ENCODE data around the gene SLC38A11.
"Not testable (repeated sequence)": the region's sequence is repeated elsewhere in the genome, so short reads cannot be mapped to it uniquely, and the experiment has no call there.

The SLC38A11 gene

DNA sequence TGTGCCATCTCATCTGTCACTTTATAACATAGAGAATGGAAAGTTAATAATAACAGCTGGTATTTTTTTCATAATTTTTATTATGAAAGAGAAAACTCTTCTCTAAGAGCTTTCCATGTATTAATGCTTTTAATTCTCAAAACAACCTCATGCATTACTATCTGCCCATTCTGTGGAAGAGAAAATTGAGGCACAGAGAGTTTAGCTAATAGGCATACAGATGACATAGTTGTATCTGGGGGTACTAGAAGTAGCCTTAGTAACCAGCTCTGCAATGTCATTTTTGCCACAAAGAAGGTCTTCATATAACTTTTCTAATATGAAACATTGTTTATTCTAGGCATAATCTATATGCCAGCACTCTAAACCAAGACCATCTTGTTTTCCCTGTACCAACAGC lies 77.4 kb downstream of the SLC38A11 start:
- DNase-seq (ENCODE audit: low spot score) = no peak

DNA sequence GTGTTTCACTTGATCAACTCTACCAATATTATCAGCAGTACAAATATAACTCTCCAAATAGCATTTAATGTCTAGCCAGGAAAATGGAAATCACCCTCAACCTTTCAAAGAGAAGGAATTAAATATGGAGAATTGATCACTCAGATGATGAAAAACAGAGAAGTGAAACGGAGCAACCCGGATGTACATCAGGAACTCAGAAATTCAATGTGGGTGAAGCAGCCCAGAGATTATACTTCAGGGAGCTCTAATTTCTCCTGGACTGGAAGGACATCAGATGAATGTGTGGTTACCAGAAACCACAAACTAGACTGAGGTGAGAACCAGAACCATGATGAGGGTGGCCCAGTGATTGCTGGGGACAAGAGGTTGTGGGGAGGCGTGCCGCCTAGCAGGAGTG lies 78.2 kb downstream of the SLC38A11 start:
- DNase-seq (ENCODE audit: low spot score) = peak; percentile 11

DNA sequence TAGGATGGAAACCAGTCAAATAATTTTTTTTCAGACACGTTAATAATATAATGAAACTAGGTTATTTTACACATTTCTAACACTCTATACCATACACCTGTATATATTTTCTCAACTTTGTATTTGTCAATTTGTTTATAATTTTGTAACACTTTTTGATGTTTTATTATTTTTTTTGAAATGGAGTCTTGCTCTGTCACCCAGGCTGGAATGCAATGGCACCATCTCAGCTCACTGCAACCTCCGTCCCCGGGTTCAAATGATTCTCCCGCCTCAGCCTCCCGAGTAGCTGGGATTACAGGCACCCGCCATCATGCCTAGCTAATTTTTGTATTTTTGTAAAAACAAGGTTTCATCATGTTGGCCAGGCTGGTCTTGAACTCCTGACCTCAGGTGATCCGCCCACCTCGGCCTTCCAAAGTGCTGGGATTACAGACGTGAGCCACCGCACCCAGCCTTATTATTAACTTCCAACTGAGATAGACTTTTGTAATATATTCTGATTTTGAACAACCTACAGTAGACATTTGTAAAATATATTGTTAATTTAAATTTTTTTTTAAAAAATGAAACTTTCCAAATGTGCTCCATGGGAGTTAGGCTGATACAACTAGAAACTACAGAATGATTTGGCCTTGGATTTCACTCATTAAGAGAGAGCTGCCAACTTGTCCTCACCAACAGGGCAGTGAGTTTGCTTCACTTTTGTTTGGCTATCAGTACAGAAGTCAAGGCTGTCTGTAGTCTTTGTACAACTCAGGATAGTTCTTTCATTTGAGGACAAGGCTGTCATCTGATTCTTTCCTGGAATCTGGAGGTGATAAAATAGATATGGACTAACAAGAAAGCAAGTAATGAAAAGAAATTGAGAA lies 79.8 kb downstream of the SLC38A11 start:
- DNase-seq (ENCODE audit: low spot score) = no peak

DNA sequence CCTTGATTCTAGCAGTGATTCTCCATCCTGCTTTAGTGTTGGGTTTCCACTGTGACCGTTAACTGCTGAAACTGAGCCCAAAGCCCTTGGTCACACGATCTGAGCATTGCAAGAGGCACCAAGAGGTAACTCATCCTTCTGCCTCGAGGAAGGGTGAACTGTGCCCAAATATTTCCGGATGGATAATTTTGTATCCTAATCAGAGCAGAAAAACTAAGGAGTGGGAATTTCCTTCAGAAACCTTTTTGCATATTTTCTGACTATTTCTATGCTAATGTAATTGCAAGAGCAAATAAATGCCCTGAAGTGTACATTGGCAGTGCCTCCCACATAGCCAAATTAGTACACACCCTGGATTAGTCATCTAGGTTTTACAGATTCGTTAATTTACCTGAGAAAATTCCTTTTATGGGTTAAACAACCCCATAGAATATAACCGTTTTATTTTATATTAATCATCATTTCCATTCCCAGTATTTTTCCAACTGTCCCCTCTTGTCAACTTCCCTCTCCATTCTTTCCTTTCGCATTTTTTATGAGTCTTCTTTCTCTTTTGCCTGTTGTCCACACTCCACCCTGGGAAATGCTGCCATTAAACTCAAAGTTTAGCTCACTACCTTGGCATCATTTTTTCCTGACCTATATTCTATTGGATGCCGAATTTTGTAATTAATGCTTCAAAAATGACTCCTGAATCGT lies 82.0 kb downstream of the SLC38A11 start:
- DNase-seq (ENCODE audit: low spot score) = no peak

DNA sequence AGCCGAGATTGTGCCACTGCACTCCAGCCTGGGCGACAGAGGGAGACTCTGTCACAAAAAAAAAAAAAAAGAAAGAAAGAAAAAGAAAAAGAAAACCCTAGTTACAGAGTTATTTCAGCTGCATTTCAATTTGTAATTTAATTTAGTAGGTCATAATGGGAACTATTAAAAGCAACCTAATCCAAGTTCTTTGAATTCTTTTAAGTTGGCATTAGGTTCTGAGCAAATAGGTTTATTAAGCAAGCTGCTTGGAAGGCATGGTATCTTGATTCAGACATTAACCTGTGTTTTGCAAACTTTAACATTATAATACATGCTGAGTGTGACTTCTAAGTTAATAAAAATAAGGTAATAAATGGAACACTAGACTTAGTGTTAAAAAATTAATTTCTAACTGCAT lies 83.9 kb downstream of the SLC38A11 start:
- DNase-seq (ENCODE audit: low spot score) = no peak

DNA sequence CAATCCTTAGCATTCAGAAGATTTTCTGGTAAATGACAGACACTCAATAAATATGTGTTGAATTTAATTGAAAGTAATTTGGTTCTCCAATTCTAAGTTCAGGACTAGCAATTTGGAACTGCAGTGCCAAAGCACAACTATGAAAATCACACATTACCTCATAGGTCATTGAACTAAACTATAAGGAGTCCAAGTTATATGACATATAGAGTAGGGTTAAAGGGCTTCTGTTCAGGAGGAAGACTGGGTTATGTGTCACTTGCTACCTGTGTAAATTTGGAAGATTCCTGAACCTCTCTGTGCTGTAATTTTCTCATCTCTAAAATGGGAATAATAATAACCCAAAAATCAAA lies 85.9 kb downstream of the SLC38A11 start:
- no peak for DNase-seq (ENCODE audit: low spot score)

DNA sequence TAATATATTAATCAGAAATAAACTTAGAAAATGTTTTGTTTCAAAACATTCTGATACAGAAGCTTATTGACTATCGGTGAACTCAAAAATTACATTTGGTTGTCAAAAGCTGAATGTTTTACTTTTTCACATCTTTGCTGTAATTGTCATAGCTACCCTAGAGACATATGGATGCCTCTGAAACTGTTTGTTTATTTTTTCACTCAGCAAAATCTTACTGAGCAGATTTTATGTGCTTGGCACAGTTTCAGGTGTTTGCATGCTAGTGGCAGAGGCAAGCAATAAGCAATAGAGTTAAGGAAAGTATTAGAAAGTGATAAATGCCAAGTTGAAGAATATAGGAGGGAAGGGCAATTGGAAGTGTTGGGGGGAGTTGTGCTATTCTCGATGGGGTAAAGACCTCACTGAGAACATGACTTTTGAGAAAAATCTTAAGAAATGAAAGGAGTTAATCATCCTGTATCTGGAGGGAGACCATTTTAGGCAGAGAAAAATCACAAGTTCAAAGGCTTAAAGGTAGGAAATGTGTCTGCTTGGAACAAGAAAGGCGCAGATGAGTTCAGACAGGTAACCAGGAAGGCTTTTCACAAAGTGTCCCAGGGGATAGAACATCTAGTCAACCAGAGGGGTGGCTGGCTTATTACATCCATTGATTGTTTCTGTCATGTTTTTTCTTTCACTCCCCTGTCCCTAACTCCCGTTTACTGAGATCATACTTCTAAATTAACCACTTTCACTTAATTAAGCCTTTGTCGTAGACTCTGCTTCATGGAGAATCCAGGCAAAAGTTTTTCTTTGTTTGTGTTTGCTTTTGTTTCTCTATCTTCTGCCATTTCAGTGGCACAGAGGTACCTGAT lies 86.5 kb downstream of the SLC38A11 start:
- no peak for DNase-seq (ENCODE audit: low spot score)

DNA sequence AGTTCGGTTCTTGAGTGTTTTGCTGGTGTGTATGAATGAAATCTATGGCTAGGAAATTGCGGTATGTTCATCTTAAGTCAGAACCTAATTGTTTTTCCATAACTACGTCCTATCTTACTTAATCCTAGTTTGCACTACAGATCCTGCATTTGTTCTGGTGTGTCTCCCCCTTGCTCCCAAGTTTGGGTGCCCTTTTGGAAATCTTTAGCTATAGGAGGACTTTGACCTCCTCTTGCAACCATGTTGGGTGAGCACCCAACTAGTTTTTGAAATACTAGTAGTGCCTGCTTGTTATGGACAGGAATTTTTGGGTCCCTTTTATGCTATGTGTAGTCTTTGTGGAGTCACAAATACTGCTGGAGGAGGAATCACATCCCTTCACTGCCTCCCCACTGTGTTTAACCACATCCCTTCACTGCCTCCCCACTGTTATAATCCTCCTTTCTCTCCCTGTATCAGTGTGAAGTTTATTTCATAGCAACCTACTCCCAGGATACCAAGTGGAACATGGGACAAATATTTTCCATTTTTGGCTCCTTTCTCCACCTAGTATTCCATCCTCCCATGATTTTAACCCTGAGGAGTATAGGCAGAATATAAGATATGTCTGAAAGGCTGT lies 87.4 kb downstream of the SLC38A11 start:
- no peak for DNase-seq (ENCODE audit: low spot score)

DNA sequence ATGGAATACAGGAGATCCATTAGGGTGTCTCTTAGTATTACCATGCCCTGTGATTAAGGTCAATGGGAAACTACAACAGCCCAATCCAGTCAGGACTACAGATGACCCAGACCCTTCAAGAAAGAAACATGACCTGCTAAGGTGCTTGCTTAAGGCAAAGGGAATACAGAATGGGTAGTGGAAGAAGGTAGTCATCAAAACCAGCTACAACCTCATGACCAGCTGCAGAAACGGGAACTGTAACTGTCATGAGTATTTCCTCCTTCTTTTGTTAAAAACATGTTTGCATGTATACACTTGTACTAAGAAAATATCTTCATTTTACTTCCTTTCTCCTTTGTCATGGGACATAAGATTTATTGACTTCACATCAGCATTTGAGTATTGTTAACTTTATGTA lies 88.9 kb downstream of the SLC38A11 start:
- not testable (repeated sequence) for DNase-seq (ENCODE audit: low spot score)

DNA sequence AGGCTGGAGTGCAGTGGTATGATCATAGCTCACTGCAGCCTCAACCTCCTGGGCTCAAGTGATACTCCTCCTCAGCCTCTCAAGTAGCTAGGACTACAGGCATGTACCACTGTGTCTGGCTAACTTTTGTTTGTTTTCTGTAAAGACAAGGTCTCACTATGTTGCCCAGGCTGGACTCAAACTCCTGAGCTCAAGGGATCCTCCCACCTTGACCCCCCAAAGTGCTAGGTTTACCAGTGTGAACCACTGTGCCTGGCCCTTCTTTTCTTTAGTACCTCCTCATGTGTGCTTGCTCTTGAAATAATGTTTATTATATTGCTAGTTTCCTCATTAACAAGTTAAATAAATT lies 94.7 kb downstream of the SLC38A11 start:
- no peak for DNase-seq (ENCODE audit: low spot score)

DNA sequence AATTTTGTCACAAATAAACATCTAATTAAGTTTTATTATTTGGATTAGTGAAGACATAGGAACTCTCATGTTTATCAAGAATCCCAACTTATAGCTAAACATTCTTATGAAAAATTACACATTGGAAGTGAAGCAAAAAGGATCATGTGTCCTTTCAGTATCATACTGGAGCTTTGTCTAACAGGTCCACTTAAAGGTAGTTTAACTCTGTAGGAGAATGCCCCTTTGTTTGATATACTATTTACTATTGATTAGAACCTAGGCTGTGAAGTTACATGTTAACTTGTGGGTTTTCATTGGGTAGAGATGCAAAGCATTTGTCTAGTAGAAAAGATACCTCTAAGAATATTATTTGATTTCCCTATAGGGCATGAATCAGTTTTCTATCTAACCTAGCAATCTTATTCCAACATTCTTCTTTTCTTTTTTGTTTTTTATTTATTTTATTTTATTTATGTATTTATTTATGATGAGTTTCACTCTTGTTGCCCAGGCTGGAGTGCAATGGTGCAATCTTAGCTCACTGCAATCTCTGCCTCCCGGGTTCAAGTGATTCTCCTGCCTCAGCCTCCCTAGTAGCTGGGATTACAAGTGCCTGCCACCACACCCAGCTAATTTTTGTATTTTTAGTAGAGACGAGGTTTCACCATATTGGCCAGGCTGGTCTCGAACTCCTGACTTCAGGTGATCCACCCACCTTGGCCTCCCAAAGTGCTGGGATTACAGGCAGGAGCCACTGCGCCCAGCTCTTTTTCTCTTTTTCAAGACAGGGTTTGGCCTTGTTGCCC lies 95.2 kb downstream of the SLC38A11 start:
- DNase-seq (ENCODE audit: low spot score) = not testable (repeated sequence)

DNA sequence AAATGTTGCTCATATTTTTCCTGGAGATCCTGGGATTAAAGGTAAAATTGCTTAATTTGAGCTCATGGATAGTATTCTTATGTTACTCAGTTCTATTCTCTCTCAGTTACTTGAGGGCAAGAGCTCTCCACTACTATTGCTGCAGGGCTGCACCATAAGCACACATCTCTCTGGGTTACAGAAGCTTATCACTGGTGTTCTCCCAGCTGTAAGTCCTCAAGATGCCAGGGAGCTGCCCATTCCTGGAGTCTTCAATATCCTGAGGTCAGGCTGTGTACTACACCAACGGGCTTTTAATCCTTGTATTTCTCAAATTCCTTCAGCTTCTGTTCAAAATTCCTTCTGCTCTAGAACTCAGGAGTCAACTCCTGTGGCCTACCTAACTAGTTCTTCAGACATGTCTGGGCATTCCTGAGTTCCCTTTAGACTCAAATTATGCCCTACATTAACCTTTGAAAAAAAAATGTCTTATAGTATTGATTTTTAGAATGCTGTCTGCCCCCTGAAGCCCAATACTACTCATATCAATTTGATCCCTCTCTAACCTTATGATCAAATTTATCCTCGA lies 96.0 kb downstream of the SLC38A11 start:
- DNase-seq (ENCODE audit: low spot score) = no peak

DNA sequence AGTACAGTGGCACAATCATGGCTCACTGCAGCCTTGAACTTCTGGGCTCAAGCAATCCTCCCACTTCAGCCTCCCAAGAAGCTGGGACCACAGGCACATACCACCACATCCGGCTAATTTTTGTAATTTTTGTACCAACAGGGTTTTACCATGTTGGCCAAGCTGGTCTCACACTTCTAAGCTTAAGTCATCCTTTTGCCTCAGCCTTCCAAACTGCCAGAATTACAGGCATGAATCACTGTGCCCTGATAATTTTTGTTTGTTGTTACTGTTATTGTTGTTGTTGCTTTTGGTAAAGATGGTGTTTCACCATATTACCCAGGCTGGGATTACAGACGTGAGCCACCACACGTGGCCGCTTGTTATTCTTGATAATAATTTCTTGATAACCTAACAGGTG lies 103.2 kb downstream of the SLC38A11 start:
- DNase-seq (ENCODE audit: low spot score) = no peak

DNA sequence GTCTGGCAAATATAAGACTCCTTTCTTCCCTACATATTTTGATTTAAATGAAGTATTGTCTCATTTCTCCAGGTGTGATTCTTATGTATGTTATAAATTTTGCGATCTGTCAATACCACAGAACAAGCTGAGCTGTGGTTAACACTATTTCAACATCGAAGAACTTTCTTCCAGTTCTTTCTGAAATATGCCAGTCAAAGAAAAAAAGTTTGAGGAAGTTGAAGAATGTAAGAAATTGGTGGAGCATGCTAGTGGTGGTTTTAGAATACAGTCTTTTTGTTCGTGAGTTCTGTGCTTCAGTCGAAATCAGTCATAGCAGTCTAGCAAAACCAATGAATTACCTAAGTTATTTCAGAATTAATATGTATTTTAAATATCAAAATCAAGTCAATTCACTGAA lies 105.1 kb downstream of the SLC38A11 start:
- DNase-seq (ENCODE audit: low spot score) = no peak

DNA sequence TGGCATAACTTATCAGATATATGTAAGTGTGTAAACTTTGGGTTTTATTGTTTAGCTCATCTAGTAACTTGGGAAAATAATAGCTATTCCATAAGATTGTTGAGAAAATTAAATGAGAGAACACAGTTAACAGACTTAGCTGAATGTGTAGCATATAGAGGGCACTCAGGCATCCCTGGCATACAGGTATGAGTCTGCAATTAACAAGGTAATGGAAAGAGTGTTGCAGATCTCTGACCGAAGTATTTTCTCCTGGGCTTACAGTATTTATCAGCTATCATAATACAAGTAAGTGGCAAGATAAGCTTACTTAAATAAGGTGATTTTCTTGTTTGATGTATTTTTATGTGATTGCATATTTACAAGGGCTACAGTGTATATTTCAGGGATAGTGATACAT lies 105.8 kb downstream of the SLC38A11 start:
- no peak for DNase-seq (ENCODE audit: low spot score)

DNA sequence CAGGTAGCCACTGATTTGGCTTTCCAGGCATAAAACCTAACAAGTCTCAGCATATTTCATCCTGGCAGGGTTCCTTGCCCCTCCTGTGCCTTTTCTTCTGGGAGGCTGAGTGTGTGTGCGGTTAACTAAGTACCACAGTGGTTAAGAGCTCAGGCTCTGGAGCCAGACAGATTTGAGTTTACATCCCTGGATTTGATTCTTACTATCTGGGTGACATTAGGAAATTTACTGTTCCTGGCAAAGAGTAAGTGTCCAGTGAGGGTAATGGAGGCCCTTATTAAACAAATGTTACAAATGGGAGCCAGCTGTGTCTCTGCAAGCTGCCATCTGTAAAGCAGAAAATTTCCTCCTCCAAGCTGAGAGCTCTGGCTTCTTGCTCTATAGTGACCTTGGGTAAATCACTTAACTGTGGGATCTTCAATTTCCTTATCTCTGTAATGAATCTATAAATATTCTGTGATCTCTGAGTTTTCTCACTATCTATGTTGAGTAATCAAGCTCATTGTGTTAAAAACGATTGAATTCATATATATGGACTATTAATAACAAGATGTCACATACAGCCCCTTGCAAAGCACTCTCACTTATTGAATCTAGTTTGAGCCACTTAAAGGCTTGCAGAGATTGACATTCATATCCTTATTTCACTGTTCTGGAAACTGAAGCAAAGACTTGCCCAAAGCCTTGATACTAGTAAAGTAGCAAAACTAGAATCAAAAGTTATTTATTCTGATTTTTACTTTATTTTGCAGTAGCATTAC lies 107.2 kb downstream of the SLC38A11 start:
- no peak for DNase-seq (ENCODE audit: low spot score)

DNA sequence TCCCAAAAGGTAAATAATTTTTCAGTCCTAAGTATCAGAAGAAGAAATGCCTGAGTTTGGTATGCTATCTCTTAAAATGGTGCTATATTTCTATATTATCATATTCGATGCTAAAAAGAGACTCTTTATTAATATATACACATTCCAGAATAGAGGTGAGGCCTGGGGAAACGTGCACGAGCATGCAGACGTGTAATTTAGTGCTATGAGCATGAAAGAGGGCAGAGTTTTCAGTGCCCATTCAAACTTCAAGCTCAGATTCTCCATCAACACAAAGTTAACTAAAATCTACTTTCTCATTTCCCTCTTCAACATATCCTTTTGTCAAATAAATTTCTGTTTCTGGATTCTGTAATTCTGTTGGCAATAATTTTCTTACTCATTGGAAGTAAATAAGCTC lies 108.0 kb downstream of the SLC38A11 start:
- no peak for DNase-seq (ENCODE audit: low spot score)

DNA sequence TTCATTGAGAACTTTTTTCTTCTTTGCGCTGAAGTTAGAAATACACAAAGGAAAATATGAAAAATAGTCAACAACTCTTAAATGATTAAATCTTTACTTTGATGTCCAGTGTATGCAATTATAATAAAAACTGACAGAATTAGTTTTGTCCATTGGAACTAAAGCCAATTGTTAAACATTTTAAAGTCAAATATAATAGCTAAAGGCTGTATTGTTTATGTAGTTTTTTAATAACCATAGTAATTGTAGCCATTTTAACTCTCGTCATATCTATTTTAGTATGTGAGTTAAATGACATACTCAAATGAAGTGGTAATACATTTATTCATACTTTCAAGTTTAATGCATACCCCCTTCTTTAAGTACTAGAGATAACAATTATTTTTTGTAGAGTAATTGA lies 109.0 kb downstream of the SLC38A11 start:
- DNase-seq (ENCODE audit: low spot score) = no peak

All from germinal center (tissue), 1 donor.